ENCODE data around the gene SLC5A9. TPM values are rescaled to one million over a fixed set of nuclear protein-coding genes. Genes with fewer than 3 reads are reported as not detected.
"Not testable (repeated sequence)": the region's sequence is repeated elsewhere in the genome, so short reads cannot be mapped to it uniquely, and the experiment has no call there.

The SLC5A9 gene
- total RNA-seq, 2 donors from 2014 or later: not detected

DNA sequence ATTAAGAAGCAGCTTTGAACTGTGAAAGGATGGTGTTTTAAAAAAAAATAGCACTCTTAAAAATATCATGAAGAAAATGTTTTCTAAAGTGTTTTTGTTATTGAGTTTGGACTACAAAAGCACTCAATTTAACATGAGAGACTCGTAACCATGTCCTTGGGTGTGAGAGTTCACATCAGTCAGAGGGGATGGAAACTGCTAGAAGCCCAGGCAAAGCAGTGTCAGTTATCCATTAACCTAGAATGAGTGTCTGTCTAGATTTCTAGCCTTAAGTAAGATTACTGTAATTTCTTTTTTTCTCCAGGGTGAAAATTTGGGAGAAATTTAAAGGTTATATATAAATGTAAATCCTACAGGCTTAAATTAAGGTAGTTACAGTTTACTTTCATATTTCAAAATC is 31.7 kb downstream of the SLC5A9 start:
- no peaks in the 10 kb centered on the region for H3K36me3 Mint-ChIP-seq
- H3K9me3 Mint-ChIP-seq: no peaks in the 10 kb centered on the region
- no peak overlapping the region for H3K27ac Mint-ChIP-seq
- DNase-seq (ENCODE audit: low spot score in 2 of 2) (no peak), ATAC-seq (no peak)

GRCh38 chr1:48258106-48258505 is 35.6 kb downstream of the SLC5A9 start:
- no peak for ATAC-seq

GRCh38 chr1:48261881-48262400 is 39.4 kb downstream of the SLC5A9 start:
- ATAC-seq (no peak), DNase-seq (ENCODE audit: low spot score in 2 of 2) (no peak)
- H3K9me3 Mint-ChIP-seq: peaks cover 0 to 4% of the 10 kb centered on the region in 2 donors
- H3K27ac Mint-ChIP-seq: no peak overlapping the region
- H3K36me3 Mint-ChIP-seq: no peaks in the 10 kb centered on the region

More at GRCh38 chr1:48258106-48258505, 35.6 kb downstream of the SLC5A9 start:
- H3K27ac Mint-ChIP-seq: no peak overlapping the region
- no peaks in the 10 kb centered on the region for H3K36me3 Mint-ChIP-seq
- DNase-seq (ENCODE audit: low spot score in 2 of 2): no peak
- no peaks in the 10 kb centered on the region for H3K9me3 Mint-ChIP-seq

- Mint-ChIP-seq H3K9me3 (peaks cover 0 to 4% of the 10 kb centered on the region in 2 donors), H3K27ac (no peak overlapping the region), H3K36me3 (no peaks in the 10 kb centered on the region)
- ATAC-seq (no peak), DNase-seq (ENCODE audit: low spot score in 2 of 2) (no peak)
These were observed 40.5 kb downstream of the SLC5A9 start for GRCh38 chr1:48263041-48263440.

DNA sequence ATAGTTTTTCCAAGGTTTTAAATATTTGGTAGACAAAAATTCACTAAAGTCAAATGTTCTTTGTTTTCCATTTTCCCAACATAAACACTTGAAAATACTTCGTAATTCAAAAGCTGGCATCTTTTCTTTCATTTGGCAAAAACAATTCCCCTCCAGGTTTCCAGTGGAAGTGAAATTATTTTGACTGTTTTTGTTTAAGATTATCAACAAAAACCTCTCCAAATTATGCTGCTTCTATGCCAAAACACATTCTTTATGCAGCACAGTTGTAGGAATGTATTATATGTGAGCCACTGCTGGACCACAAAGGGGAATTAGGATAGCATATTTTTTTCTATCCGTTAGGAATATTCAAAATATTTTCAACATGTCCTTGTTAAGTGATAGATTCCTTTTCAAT is 44.1 kb downstream of the SLC5A9 start:
- H3K36me3 Mint-ChIP-seq: no peaks in the 10 kb centered on the region
- no peak overlapping the region for H3K27ac Mint-ChIP-seq
- ATAC-seq: no peak
- no peak for DNase-seq (ENCODE audit: low spot score in 2 of 2)
- H3K9me3 Mint-ChIP-seq: peaks cover 0 to 4% of the 10 kb centered on the region in 2 donors

- H3K27ac Mint-ChIP-seq; DNase-seq (ENCODE audit: low spot score in 2 of 2); ATAC-seq: not testable (repeated sequence)
- Mint-ChIP-seq H3K9me3 (peaks cover 16 to 18% of the 10 kb centered on the region in 2 donors), H3K36me3 (peaks cover 0 to 32% of the 10 kb centered on the region in 2 donors)
These were observed 54.9 kb downstream of the SLC5A9 start for GRCh38 chr1:48277437-48277836.

DNA sequence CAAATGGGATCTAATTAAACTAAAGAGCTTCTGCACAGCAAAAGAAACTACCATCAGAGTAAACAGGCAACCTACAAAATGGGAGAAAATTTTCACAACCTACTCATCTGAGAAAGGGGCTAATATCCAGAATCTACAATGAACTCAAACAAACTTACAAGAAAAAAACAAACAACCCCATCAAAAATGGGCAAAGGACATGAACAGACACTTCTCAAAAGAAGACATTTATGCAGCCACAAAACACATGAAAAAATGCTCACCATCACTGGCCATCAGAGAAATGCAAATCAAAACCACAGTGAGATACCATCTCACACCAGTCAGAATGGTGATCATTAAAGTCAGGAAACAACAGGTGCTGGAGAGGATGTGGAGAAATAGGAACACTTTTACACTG is 59.8 kb downstream of the SLC5A9 start:
- not testable (repeated sequence) for DNase-seq (ENCODE audit: low spot score in 2 of 2); ATAC-seq; H3K27ac Mint-ChIP-seq
- Mint-ChIP-seq H3K36me3 (peaks cover 0 to 27% of the 10 kb centered on the region in 2 donors), H3K9me3 (peaks cover 9 to 15% of the 10 kb centered on the region in 2 donors)

DNA sequence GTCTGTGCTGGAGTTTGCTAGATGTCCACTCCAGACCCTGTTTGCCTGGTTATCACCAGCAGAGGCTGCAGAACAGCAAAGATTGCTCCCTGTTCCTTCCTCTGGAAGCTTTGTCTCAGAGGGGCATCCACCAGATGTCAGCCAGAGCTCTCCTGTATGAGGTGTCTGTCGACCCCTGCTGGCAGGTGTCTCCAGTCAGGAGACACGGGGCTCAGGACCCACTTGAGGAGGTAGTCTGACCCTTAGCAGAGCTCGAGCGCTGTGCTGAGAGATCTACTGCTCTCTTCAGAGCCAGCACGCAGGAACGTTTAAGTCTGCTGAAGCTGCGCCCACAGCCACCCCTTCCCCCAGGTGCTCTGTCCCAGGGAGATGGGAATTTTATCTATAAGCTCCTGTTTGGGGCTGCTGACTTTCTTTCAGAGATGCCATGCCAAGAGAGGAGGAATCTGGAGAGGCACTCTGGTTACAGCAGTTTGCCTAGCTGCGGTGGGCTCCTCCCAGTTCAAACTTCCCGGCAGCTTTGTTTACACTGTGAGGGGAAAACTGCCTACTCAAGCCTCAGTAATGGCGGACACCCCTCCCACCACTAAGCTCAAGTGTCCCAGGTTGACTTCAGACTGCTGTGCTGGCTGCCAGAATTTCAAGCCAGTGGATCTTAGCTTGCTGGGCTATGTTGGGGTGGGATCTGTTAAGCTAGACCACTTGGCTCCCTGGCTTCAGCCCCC is 62.3 kb downstream of the SLC5A9 start:
- ATAC-seq; H3K9me3 Mint-ChIP-seq; DNase-seq (ENCODE audit: low spot score in 2 of 2); H3K27ac Mint-ChIP-seq: not testable (repeated sequence)
- peaks cover 0 to 14% of the 10 kb centered on the region in 2 donors for H3K36me3 Mint-ChIP-seq

DNA sequence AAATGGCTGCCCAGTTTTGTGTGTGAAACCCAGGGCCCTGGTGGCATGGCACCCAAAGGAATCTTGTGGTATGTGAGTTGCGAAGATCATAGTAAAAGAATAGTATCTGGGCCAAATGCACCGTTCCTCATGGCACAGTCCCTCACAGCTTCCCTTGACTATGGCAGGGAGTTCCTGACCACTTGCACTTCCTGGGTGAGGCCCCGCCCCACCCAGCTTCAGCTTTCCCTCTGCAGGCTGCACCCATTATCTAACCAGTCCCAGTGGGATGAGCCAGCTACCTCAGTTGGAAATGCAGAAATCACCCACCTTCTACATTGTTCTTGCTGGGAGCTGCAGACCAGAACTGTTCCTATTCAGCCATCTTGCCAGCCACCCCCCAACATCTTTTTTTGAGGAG is 63.0 kb downstream of the SLC5A9 start:
- ATAC-seq (no peak), DNase-seq (ENCODE audit: low spot score in 2 of 2) (no peak)
- peaks cover 0 to 7% of the 10 kb centered on the region in 2 donors for H3K36me3 Mint-ChIP-seq
- H3K27ac Mint-ChIP-seq: no peak overlapping the region
- H3K9me3 Mint-ChIP-seq: peaks cover 3 to 5% of the 10 kb centered on the region in 2 donors

DNA sequence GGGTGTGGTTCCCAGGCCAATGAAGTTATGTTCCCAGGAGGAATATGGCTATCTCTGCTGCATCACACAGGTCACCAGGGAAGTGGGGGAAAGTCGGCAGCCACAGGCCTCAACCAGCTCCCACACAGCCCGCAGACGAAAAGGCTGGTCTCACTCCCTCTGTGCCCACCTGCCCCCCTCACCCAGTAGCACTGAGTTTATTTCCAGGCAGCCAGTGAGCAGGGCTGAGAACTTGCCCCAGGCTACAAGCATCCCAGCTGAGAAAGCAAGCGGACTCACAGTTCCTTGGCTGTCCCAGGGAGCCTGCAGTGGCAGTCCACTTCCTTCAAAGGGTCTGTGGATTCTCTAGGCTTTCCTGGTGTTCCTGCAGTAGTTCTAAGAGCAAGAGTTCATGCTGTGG is 68.9 kb downstream of the SLC5A9 start:
- Mint-ChIP-seq H3K9me3 (no peaks in the 10 kb centered on the region), H3K36me3 (no peaks in the 10 kb centered on the region), H3K27ac (no peak overlapping the region)
- ATAC-seq (no peak), DNase-seq (ENCODE audit: low spot score in 2 of 2) (no peak)

DNA sequence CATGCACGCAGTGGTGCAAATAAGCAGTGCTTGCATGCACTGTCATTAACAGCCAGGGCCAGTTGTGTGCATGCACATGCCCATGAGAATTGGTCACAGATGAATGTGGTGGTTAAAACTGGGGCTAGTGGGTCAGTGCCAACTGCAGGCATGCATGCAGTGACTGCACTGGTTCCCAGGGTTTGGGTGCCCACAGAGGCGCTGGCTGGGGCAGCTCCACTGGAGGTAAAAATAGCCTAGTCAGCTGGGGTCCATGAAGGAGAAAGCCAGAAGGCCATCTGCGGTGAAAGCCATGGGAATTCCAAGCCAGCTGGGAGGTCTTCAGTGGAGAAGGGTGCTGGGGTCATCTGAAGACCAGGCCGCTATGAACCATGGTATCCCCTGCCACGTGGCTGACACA is 70.2 kb downstream of the SLC5A9 start:
- no peak for DNase-seq (ENCODE audit: low spot score in 2 of 2)
- Mint-ChIP-seq H3K27ac (no peak overlapping the region), H3K36me3 (no peaks in the 10 kb centered on the region)

DNA sequence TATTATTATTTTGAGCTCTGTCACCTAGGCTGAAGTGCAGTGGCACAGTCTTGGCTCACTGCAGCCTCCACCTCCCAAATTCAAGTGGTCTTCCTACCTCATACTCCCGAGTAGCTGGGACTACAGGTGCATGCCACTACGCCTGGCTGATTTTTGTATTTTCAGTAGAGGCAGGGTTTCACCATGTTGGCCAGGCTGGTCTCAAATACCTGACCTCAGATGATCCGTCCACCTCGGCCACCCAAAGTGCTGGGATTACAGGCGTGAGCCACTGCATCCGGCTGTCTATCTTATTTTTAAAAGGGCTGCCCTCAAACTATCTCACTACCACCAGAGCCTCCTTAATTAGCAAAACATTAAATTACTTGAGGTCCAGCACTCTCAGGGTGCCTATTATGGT is 71.6 kb downstream of the SLC5A9 start:
- ATAC-seq; H3K9me3 Mint-ChIP-seq; DNase-seq (ENCODE audit: low spot score in 2 of 2); H3K36me3 Mint-ChIP-seq; H3K27ac Mint-ChIP-seq: not testable (repeated sequence)

More for the DNA sequence above, 70.2 kb downstream of the SLC5A9 start:
- no peaks in the 10 kb centered on the region for H3K9me3 Mint-ChIP-seq
- no peak for ATAC-seq

DNA sequence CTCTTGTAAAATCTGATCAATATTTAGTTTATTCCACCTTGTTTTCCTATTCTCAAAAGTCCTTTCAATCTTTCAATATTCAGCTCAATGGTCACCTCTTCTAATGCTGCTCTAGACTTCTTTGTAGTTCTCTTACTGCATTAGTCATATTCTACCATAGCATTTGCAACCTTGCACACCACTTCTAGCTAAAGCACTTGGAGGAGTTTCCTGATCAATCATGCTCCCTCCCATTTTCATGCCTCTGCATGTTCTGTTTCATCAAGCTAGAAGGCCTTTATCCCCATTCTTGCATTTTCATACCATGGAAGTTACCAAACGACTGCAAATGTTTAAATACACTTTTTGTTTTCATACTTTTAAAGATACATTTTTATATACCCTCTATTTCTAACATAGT is 72.1 kb downstream of the SLC5A9 start:
- DNase-seq (ENCODE audit: low spot score in 2 of 2) (no peak), ATAC-seq (no peak)
- no peak overlapping the region for H3K27ac Mint-ChIP-seq
- no peaks in the 10 kb centered on the region for H3K9me3 Mint-ChIP-seq
- no peaks in the 10 kb centered on the region for H3K36me3 Mint-ChIP-seq

Other genes with a start within 250 kb of the SLC5A9 start
- gene TRABD2B, start 225.3 kb upstream of the SLC5A9 start, total RNA-seq: not detected
- 1 to 10 TPM; 1.7 to 4.2 TPM for gene SPATA6, start 249.5 kb downstream of the SLC5A9 start, total RNA-seq